MCF 10A (cell line): ENCODE data around the gene GRID1. TPM values are rescaled to one million over a fixed set of nuclear protein-coding genes. Genes with fewer than 3 reads are reported as not detected.

Source experiments
- BruUV-seq: library from RNA; stranded (reverse); fragments of 400-500 nt; replicated peaks from 2 replicates; lab custom pipeline; 2021; lab: Mats Ljungman, UMichigan
- CTCF ChIA-PET: fragments of 300-600 bp; sonication (Branson Sonifier 250); formaldehyde crosslinking; extraction: SDS; loops from one replicate; lab custom pipeline; 2021; ENCODE audit warnings: antibody characterized with exemption, inconsistent platforms; lab: Yijun Ruan, JAX
- POLR2A ChIA-PET: fragments of 300-600, 350-650 bp; sonication (Branson Sonifier 250); formaldehyde crosslinking; extraction: SDS; loops from one replicate; lab custom pipeline; 2020; ENCODE audit warnings: antibody characterized with exemption, inconsistent platforms; lab: Yijun Ruan, JAX
- DNase-seq: peaks from one replicate; pipeline ENCODE4 v3.0.0-alpha.2; 2018; ENCODE audit not compliant: unreplicated experiment
- H3K27ac Mint-ChIP-seq: one replicate; pipeline ENCODE4 v1.8.0; 2022; ENCODE audit warnings: mild to moderate bottlenecking, low read depth, mixed read lengths; ENCODE audit not compliant: unreplicated experiment
- H3K27me3 Mint-ChIP-seq: one replicate; pipeline ENCODE4 v1.8.0; 2022; ENCODE audit warnings: mixed read lengths; ENCODE audit not compliant: insufficient read depth, unreplicated experiment
- H3K36me3 Mint-ChIP-seq: one replicate; pipeline ENCODE4 v1.8.0; 2022; ENCODE audit warnings: mild to moderate bottlenecking, moderate library complexity, mixed read lengths; ENCODE audit not compliant: insufficient read depth, unreplicated experiment
- H3K4me1 Mint-ChIP-seq: one replicate; pipeline ENCODE4 v1.8.0; 2022; ENCODE audit warnings: mixed read lengths; ENCODE audit not compliant: insufficient read depth, unreplicated experiment
- H3K4me3 Mint-ChIP-seq: one replicate; pipeline ENCODE4 v1.8.0; 2022; ENCODE audit warnings: mild to moderate bottlenecking, moderate library complexity, mixed read lengths; ENCODE audit not compliant: unreplicated experiment
- H3K9me3 Mint-ChIP-seq: one replicate; pipeline ENCODE4 v1.8.0; 2022; ENCODE audit warnings: mixed read lengths; ENCODE audit not compliant: unreplicated experiment
- intact Hi-C: fragments of 100-400 bp; cut with micrococcal nuclease; formaldehyde crosslinking; loops from 2 replicates; pipeline ENCODE4 v1.14.1; 2022
- total RNA-seq: library from RNA; stranded (reverse); gene quantifications from 2 replicates; pipeline ENCODE4 v1.2.3, GENCODE V29; 2022
- TF ChIP-seq, protein P1 (sequence below): fragments of 200-600 bp; IDR thresholded peaks from one replicate; pipeline ENCODE4 v1.8.0; 2022; ENCODE audit warnings: antibody characterized with exemption, mild to moderate bottlenecking; ENCODE audit not compliant: unreplicated experiment

Gene GRID1
- total RNA-seq, 1 experiment from 2014 or later = not detected

DNA sequence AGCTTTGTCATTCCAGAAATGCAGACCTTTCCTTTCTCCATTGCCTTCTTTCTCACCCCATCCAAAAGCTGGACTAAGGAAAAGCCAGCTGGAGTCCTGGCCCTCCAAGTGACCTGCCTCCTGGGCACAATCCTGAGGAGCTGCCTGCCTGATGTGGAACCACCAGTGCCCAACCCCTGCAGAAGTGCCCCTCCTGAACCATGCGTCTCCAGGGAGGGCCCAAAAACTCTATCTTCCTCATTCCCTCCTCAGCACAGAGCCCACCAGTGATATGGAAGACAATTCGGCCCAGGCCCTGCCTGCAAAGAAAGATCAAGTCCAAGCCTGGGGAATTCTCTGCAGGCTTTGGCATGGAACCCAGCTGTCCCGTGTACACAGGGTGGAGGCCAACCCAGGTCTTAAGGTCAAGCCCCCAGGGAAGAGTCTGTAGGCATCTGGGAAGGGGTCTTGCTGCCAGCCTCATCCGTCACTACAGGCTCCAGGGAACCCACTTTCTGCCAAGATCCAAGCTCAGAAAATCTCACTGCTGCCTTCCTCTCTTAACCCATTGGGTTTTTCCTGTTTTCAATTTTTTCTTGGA is 3.5 kb upstream of the GRID1 start:
- TF ChIP-seq, protein P1, sequence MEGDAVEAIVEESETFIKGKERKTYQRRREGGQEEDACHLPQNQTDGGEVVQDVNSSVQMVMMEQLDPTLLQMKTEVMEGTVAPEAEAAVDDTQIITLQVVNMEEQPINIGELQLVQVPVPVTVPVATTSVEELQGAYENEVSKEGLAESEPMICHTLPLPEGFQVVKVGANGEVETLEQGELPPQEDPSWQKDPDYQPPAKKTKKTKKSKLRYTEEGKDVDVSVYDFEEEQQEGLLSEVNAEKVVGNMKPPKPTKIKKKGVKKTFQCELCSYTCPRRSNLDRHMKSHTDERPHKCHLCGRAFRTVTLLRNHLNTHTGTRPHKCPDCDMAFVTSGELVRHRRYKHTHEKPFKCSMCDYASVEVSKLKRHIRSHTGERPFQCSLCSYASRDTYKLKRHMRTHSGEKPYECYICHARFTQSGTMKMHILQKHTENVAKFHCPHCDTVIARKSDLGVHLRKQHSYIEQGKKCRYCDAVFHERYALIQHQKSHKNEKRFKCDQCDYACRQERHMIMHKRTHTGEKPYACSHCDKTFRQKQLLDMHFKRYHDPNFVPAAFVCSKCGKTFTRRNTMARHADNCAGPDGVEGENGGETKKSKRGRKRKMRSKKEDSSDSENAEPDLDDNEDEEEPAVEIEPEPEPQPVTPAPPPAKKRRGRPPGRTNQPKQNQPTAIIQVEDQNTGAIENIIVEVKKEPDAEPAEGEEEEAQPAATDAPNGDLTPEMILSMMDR = no peak
- no peak overlapping the region for H3K4me3 Mint-ChIP-seq
- BruUV-seq = no TSS peak
- intact Hi-C loops = loop anchor here (10.0 kb wide), 2 partner anchors 1755 to 1995 kb away; no protein-coding TSS in a partner anchor
- H3K36me3 Mint-ChIP-seq = no peaks in the 10 kb centered on the region
- DNase-seq = no peak
- H3K27ac Mint-ChIP-seq = no peak overlapping the region
- H3K9me3 Mint-ChIP-seq = no peaks in the 10 kb centered on the region
- H3K27me3 Mint-ChIP-seq = peaks cover 34% of the 10 kb centered on the region
- H3K4me1 Mint-ChIP-seq = no peaks in the 10 kb centered on the region
- POLR2A ChIA-PET = interaction anchor here (0.7 kb wide), 1 partner anchor 201 kb away, joined by 5 read pairs; no protein-coding TSS in a partner anchor
- CTCF ChIA-PET = interaction anchor here (0.7 to 2.0 kb wide), 4 partner anchors 8 to 36 kb away, joined by 3 to 7 read pairs (median 4); no protein-coding TSS in a partner anchor

DNA sequence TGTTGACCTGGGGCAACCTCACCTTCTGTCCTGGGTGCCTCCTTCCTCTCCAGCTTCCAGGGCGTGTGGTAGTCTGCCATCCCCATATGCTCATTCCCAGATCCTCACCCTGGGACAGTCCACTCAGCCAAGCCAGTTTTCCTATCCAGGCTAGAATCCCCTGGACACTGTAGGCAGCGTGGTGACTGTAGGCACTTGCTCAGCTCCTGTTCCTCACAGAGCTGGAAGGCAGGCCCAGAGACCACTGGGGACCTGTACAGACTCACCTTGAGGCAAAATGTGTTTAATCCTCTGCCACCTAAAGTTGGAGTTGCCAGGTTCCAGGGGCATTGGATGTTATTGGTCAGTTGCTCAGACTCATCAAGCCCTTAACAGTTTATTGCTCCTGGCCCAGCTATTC is 2.4 kb upstream of the GRID1 start:
- no peaks in the 10 kb centered on the region for H3K9me3 Mint-ChIP-seq
- POLR2A ChIA-PET = no interaction called here
- intact Hi-C loops = no loop called here
- H3K27me3 Mint-ChIP-seq = peaks cover 43% of the 10 kb centered on the region
- H3K27ac Mint-ChIP-seq = no peak overlapping the region
- no peaks in the 10 kb centered on the region for H3K4me1 Mint-ChIP-seq
- no peak overlapping the region for H3K4me3 Mint-ChIP-seq
- CTCF ChIA-PET = interaction anchor here (0.5 to 2.0 kb wide), 5 partner anchors 9 to 1586 kb away, joined by 3 to 7 read pairs (median 3); no protein-coding TSS in a partner anchor
- TF ChIP-seq, protein P1 = no peak
- no peaks in the 10 kb centered on the region for H3K36me3 Mint-ChIP-seq
- DNase-seq = no peak
- no TSS peak for BruUV-seq

DNA sequence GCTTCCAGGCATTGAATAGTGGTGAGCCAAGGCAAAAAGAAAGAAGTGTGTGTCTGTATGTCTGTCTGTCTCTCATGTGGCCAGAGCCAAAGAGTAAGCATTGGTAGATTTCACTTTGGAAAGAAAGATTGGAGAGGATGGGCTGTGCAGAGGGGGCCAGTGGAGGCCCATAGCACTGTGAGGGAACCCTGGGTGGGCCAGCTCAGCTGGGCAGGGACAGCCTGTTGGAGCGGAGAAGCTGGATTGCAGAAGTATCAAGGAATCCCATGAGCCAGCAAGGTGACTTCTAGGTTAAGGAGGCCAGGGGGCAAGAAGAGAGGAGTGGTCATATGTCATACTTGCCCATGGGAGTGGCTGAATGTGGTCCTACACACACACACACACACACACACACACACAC is 1.5 kb upstream of the GRID1 start:
- peaks cover 47% of the 10 kb centered on the region for H3K27me3 Mint-ChIP-seq
- POLR2A ChIA-PET = no interaction called here
- no peaks in the 10 kb centered on the region for H3K9me3 Mint-ChIP-seq
- no peak overlapping the region for H3K4me3 Mint-ChIP-seq
- TF ChIP-seq, protein P1 = no peak
- no peak overlapping the region for H3K27ac Mint-ChIP-seq
- H3K4me1 Mint-ChIP-seq = no peaks in the 10 kb centered on the region
- BruUV-seq = no TSS peak
- CTCF ChIA-PET = no interaction called here
- intact Hi-C loops = no loop called here
- H3K36me3 Mint-ChIP-seq = no peaks in the 10 kb centered on the region
- DNase-seq = no peak

DNA sequence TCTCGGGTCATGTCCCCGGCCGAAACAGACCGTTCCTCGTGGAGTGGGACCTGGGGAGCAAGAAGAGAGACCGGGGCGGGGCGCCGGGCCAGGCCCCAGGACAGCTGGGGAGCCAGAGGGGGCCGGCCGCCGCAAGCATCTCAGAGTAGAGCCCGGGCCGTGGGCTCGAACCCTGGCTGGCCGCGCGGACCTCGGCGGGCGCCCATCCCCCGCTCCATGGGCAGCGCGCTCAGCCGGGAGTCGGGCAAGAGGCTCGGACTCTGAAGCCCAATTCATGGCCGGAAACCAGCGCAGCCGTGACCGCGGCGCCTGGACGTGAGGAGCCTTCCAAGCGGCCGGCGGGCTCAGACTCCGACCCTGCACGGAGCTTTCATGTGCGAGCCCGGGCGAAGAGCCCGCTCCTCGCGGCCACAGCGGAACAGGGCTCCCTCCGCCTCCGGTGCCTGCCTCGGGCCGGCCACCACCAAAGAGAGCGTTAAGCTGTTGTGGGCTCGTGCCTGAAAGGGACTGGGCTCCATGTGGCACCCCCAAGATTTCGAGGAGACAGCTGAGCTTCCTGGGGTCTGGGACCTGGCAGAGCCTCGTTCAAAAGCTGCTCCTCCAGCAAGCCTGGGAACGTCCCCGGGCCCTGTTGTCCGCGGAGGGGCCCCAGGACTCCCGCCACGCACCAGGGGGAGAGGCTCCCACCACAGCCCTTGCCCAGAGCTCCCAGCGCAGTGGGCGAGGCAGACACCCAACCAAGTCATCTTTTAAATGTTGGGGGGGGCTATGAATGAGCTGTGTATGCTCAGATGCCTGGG is 757 bp upstream of the GRID1 start:
- H3K4me3 Mint-ChIP-seq = no peak overlapping the region
- no TSS peak for BruUV-seq
- DNase-seq = no peak
- TF ChIP-seq, protein P1 = no peak
- intact Hi-C loops = no loop called here
- peaks cover 47% of the 10 kb centered on the region for H3K27me3 Mint-ChIP-seq
- no peak overlapping the region for H3K27ac Mint-ChIP-seq
- H3K36me3 Mint-ChIP-seq = no peaks in the 10 kb centered on the region
- H3K9me3 Mint-ChIP-seq = no peaks in the 10 kb centered on the region
- ChIA-PET CTCF (interaction anchor here (0.9 kb wide), 1 partner anchor 11 kb away, joined by 3 read pairs; no protein-coding TSS in a partner anchor), POLR2A (no interaction called here)
- no peaks in the 10 kb centered on the region for H3K4me1 Mint-ChIP-seq
